ENCODE results near the gene C5orf63.
A peak's percentile ranks its signal among the peaks of the same experiment; 100 is the strongest.
"Not testable (repeated sequence)": the region's sequence is repeated elsewhere in the genome, so short reads cannot be mapped to it uniquely, and the experiment has no call there.

The C5orf63 gene

DNA sequence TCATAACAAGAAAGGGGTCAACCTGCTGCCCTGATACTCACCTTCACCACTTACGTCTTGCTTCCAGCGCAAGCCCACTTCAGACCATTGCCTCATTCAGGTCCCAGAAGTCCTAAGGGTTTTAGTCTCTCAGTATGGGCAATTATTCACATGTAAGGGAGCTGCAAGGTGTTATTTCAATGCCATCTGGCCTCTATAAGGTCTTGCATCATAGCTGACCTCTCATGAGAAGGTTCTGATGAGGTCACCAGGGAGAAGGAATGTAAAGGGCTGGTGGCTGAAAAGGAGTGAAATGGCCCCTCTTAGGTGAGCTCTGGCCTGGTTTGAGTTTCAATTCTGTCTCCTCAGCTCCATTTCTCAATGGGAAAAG is 41.5 kb downstream of the C5orf63 start:
- no peak for DNase-seq (ENCODE audit: low read depth in 2 of 2)

DNA sequence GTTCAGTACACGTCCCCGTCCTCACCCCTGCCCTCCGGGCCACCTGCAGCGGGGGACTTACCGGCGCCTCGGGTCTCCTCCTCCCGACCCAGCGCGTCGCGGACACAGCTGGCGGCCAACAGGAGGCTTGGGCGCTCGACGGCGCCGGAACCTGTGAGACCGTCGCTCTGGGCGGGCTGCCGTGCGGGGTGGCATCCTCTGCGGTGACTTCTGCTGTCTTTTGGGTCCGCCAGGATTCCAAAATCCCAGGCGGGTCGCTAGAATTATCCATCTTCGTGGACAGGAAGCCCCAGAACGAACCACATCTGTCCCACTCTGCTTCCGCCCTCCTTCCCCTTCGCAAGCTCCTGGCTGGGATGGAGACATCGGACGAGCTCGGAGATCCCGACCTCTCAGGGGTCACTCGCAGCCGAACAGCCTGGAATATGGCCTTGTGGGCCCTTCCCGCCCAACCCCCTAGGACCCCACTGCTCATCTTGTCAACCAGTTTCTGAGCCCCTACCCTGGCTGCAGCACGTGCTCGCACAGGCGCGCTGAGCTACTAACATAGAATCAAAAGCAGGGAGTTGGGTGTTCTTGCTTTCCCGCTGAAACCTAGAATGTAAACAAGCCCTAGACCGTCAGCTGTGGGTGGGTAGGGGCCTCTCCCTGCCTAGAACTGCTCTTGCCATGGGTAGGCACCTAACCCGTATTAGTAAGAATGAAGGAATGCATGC is 42.0 kb downstream of the C5orf63 start:
- DNase-seq (ENCODE audit: low read depth in 2 of 2) = peak in 1 of 2 donors; percentile 8

DNA sequence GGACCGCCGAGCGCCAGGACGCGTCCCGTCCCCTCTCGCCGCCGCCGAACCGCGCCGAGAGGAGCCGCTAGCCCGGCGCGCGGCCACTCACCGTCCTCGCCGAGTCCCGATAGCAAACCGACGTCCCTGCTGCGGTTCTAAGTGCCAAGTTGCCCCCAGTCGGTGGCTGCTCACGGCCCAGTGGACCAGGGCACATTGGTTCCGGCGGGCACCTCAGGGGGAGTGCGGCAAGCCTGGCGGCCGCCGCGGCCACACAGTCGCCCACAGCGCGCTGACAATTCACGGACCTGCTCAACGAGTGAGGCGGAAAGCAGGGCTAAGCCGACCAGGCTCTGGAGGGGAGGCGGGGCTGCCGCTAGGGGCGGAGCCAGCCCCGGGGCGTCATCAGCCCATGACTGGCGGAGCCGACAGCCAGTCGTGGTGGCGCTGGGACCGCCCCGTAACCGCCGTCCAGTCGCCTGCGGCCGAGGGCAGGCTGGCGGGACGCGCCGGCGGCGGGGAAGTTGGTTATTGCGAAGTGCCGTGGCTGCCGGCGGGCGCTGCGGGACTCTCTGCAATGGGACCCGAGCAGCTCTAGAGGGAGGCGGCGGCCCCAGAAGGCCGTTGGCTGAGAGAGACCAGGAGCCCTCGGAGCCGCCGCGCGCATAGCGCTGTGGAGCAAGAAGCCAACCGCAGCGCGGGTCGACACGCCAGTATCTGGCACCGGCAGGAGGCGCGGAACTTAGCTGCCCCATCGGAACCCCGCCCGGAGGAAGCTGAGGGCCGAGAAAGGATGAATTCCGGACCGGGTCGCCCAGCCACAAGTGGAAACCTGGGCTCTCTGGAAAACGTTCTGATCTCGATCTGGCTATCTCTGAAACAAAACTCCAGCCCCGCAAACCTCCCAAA is 42.8 kb downstream of the C5orf63 start, which contains the start of gene MARCHF3:
TSS of gene MARCHF3 (minus strand) at position 300 of the 888 bp plus-strand sequence. CDS start 112,387 bp downstream, outside the sequence.
- DNase-seq (ENCODE audit: low read depth in 2 of 2) = peak; percentile 86 to 89

DNA sequence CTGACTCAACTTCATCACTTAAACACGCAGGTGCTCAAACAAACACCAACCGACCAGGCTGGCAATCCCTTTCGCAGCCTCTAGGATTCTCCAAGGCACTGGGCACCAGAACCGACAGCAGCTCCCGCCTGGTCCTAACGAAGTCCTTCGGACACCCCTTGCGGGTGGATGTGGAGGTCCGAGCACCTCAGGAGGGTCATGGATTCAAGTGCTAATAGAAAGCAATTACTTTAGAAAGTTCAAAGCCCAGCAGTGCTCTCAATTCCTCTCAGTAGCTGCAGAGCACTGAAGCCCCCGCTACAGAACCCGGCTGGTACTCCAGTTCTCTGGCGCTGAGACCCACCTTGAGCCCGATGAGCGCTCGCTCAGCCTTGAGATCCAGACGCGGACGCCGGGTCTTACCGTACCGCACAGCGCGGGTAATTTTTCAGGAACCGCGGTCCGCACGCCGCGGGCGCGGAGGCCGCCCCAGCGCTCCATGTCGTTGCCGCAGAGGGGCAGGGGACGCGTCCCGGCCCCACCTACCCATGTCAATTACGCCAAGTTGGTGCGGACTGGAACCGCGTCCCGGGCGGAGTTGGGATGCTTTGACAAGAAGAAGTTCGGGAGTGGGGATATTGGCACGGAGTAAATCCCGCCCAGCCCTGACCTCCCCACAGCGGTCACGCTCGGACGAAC is 43.6 kb downstream of the C5orf63 start:
- peak; percentile 15 to 27 for DNase-seq (ENCODE audit: low read depth in 2 of 2)

DNA sequence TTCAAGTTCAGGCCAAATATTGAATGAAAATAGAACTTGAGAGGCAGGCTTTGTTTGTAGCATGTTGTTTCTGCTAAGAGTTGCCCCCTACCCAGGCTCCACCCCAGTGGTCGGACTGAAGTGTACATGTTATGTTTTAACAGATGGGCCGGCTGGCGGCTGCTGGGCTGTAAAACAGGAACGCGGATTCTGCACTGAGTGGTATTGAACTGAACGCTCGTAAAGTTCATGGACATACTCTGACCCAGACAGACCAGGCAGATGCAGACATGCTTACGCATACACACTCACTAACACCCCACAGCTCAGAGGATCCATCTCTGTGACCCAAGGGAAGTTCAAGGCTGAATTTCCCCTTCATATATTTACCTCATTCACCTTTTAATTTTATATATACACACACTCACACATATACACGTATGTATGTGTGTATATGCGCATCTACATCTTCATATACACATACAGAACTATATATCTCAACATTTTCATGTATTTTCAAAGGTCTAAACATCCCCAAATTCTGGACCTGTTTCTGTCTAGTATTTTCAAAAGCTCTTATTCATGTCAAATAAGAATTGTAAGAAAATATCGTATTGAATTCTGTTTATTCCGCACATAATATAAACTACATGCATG is 44.4 kb downstream of the C5orf63 start:
- no peak for DNase-seq (ENCODE audit: low read depth in 2 of 2)

DNA sequence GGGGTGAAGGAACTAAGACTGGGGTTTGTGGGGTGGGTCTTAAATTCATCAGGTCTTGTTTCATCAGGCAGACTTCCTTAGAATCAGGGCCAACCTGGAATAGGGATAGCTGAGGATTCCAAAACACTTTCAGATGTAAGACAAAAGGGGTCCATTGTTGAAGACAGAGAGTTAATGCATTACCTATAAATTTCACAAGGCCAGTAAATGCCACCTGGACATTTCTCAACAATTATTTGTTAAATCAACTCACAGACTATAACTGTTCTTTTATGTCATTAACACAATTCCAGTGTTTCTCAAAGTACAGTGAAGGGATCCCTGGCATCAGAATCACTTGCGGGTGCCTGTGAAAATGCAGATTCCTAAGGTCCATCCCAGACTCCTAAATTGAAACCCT is 45.8 kb downstream of the C5orf63 start:
- no peak for DNase-seq (ENCODE audit: low read depth in 2 of 2)

DNA sequence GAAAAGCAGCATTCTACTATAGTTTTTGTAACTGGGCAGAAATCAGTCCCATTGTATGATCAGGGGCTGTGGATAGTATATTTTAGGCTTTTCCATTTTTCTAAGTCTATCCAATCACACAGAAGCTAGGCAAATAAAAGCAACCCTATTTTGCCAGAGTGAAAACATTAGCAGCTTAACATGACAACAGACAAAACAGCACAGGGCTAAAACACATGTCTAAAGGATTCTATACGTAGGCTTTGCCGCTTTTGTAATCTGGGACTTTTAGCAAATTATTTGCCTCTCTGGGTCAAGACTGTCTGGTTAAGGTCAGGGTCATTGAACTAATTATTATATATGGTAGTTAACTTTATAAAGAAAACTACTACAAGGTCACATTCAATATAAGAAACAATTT is 47.1 kb downstream of the C5orf63 start:
- no peak for DNase-seq (ENCODE audit: low read depth in 2 of 2)

DNA sequence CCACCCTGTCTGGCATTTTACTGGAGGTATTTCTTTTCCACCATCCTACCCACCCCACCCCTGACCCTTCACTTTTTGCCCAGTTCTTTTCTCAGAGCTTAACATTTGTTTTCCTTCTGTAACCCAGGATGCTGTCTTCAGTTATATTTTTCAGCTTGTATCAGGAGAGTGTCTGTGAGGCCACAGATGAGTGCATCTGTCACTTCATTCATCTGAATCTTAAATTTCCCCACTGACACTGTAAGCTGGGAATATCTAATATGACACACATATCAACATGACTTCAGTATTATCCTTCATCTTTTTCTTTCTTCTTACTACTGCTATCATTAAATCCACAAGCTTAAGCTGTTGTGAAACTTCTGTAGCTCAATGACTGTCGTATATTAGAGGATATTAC is 47.8 kb downstream of the C5orf63 start:
- no peak for DNase-seq (ENCODE audit: low read depth in 2 of 2)

DNA sequence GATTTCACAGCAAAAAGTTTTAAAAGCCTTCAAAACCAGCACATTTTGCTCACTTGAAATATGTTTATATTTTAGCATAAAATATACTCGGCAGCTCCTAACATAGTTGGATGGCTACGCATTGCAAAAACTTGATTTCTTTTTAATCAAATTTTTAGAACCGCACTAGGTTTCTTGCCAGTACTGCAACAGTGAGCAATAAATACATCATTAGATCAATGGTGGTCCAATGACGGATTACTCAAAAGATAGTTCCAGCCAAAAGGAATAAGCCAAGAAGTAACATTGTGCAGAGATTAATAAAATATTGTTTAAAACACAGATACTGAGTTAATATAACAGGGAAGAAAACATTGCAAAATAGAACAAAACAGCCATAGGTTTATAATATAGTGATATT is 48.5 kb downstream of the C5orf63 start:
- no peak for DNase-seq (ENCODE audit: low read depth in 2 of 2)

DNA sequence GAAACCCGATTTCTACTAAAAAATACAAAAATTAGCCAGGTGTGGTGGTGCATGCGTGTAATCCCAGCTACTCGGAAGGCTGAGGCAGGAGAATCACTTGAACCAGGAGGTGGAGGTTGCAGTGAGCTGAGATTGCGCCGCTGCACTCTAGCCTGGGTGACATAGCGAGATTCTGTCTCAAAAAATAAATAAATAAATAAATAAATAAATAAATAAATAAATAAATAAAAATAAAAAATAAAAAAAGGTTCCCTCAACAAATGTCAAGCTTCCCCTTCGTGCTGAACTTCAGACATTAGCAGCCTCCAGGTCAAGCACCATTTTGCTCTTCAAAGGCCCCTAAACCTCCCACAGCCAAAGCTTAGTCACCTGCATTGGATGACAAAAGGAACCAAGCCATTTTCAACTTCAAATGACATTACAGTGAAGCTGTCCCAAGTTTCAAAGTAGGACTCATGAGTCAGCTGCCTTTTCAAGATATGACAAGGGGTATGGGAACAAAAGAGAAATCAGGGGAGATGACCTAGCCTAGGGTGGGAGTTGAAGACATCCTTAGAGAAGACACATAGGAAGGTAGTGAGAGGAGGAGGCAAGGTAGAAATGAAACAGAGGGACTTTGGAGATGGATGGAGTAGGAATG is 49.6 kb downstream of the C5orf63 start:
- DNase-seq (ENCODE audit: low read depth in 2 of 2) = not testable (repeated sequence)

DNA sequence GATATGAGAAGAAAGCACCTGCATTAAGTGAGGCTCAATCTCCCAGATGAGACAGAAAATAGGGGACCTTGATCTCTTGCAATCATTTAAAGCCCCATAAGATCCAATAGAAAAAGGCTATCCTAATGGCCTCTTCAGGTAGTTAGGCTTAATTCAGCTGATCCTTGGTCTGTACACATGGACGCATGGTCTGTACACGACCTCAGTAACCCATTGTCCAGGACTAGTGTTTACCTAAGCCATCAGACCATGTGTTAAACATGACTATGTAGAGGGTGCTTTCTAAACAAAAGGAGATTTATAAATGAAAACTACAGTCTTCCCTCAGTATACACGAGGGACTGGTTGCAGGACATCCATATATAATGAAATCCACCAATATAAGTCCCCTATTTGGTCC is 50.5 kb downstream of the C5orf63 start:
- DNase-seq (ENCODE audit: low read depth in 2 of 2) = no peak

DNA sequence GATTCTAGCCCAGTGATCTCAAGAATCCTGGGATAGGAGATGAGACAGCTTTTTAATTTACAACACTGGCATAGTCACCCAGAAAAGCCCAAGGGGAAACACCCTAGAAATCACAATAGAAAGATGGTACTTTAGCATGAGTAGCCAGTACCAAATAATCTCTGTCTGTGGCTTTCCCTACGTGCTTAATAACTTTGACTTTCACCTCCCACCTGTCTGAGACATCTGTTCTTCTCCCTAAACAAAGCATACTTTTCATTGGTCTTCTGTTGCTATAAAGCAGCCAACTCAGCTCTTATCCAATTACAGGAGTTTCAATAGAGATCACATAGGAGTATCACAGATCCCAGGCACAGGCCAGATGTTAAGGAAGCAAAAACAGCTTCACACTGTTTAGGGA is 53.4 kb downstream of the C5orf63 start:
- DNase-seq (ENCODE audit: low read depth in 2 of 2) = no peak

DNA sequence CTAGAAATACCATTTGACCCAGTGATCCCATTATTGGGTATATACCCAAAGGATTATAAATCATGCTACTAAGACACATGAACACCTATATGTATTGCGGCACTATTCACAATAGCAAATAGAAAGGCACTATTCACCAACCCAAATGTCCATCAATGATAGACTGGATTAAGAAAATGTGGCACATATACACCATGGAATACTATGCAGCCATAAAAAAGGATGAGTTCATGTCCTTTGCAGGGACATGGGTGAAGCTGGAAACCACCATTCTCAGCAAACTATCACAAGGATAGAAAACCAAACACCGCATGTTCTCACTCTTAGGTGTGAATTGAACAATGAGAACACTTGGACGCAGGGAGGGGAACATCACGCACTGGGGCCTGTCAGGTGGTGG is 56.6 kb downstream of the C5orf63 start:
- DNase-seq (ENCODE audit: low read depth in 2 of 2) = not testable (repeated sequence)

DNA sequence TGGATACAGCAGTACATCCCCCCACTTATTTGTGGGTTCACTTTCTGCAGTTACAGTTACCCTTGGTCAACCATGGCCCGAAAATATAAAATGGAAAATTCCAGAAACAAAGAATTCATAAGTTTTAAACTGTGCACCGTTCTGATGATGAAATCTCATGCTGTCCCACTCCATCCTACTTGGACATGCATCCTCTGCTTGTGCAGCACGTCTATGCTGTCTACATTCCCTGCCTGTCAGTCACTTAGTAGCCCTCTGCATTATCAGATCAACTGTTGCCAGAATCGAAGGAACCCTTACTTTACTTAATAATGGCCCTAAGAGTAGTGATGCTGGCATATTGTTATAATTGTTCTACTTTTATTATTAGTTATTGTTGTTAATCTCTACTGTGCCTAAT is 57.6 kb downstream of the C5orf63 start:
- DNase-seq (ENCODE audit: low read depth in 2 of 2) = no peak

DNA sequence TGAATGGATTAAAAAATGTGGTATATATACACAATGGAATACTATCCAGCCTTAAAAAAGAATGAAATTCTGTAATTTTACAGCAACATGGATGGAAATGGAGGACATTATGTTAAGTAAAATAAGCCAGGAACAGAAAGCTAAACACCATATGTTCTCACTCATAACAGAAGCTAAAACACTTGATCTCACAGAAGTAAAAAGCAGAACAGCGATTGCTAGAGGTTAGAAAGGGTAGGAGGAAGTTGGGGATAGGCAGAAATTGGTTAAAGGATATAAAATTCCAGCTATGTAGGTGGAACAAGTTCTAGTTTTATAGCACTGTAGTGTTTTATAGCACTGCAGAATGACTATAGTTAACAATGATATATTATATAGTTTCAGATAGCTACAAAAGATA is 58.7 kb downstream of the C5orf63 start:
- no peak for DNase-seq (ENCODE audit: low read depth in 2 of 2)

DNA sequence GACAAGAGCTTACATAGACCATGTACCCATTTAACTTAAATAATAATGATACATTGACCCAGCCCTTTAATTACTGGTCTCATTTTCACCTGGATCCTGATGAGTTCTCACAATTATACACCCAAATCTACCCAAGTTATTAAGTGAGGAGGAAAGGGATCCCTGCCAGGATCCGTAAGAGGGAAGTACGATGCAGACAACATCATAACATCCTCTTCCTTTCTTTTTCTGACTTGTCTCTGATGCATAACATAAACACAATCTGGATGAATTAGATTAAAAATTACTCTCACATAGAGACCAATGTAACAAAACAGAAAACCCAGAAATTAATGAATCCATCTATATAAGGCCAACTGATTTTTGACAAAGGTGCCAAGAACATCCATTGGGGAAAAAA is 59.9 kb downstream of the C5orf63 start:
- no peak for DNase-seq (ENCODE audit: low read depth in 2 of 2)

DNA sequence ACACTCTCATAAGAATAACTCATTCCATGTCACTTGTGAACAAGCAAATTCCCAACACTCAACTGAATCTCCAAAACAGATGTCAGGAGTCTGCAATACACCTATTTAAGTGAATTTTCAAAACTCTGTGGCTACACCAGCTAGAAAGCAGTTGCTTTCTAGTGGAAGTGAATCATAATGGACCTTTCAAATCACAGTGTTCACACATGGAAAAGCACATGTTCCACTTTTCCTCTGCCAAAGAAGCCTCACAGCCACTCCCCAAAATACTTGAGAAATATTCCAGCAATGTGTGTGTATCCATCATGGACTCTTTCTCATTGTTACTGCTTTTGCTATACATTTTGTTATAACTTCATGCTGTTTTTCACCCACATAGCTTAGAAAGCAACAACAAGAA is 60.4 kb downstream of the C5orf63 start:
- no peak for DNase-seq (ENCODE audit: low read depth in 2 of 2)

DNA sequence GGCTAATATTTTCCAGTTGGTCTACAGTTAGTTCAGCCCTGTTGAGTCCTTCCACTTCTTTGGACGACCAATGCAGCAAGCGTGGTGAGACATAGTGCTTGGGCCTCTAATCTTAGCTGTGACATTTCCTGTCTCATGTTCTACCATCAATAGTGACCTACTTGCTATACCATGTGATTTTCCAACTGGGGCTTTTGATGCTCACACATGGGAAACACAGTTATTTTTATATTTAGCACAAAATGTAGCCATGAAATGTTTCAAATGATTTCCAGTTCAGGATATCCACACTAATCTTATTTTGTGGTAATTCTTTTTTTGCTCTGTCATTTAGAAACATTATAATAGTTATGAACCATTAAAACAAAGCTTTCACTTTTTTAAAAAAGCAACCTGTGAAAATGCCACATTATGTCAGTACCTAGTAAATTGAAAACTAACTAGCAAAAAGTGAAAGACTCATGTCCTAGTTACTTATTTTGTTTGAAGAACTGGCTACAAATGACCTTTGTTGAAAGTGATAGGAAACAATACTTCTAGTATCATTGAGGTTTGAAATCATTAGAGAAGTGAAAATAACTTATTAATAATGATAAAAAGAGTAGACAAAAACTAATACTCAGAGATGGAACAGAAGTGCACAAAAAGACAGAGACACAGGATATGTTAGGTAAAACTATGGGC is 61.2 kb downstream of the C5orf63 start:
- DNase-seq (ENCODE audit: low read depth in 2 of 2) = no peak

DNA sequence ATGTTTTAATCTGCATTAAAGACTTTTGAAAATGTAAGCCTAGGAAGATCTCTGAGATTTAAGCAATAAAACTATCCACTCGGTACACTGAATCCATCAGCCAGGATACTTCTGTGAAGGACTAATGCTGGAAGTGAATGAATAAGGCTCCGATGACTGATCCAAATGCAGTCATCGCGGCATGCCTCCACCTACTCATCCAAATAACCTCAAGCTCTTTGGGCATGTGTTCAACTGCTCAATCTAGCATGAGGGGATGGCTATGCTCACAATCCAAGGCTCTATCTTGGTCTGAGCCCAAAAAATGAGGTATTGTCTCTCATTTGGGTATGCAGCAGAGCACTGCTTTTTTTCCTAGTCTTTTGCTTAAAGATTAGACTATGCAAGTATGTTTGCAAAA is 62.1 kb downstream of the C5orf63 start:
- no peak for DNase-seq (ENCODE audit: low read depth in 2 of 2)

DNA sequence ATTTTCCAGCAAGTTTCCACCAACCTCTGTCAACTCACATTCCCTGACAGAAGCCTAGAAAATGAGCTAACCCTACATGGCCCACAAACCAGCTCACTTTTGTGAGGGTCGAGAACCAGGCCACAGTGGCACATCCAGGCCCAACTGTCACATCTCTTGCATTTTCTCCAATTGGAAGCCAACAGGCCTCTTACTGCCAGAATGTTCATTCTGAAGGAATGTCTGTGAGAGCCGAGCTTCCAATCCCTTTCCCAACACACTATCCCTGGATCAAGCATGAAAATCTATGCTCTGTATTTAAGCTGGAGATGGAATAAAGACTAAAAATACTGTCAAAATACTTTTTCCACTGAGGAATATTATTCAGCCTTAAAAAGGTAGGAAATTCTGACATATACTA is 62.9 kb downstream of the C5orf63 start:
- DNase-seq (ENCODE audit: low read depth in 2 of 2) = no peak

DNA sequence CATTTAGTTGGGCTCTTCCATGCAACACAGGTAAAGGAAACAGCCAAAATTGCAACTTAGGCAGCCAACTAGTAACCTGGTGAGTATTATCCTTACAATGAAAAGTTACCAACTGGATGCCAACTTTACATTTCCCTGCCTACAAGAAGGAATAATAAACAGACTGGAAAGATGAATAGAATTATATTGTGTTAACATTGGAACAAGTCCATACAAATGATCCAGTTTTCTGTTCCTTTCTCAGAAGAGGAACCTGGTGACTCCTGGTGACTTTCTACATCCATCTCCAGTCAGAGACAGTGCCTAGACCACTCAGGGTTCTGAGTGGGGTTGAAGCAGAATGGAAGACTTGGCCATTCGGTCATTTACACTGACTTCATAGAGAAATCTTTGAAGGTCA is 63.5 kb downstream of the C5orf63 start:
- DNase-seq (ENCODE audit: low read depth in 2 of 2) = no peak

Measured in activated CD4-positive, alpha-beta T cell treated with anti-CD3 and anti-CD28 coated beads for 24 hours (primary cell).